HepG2 (cell line): ENCODE data around the gene IFI35. TPM values are rescaled to one million over a fixed set of nuclear protein-coding genes. Genes with fewer than 3 reads are reported as not detected.
"Not testable (repeated sequence)": the region's sequence is repeated elsewhere in the genome, so short reads cannot be mapped to it uniquely, and the experiment has no call there.

Source experiments
- ATAC-seq: fragments of 200-7000 bp; cut with Tn5 transposase; 3 replicates; pipeline ENCODE4 v1.9.1; 2020; ENCODE audit warnings: mild to moderate bottlenecking, moderate library complexity
- BruUV-seq: library from RNA; stranded (reverse); fragments of 400-500 nt; replicated peaks from 2 replicates; lab custom pipeline; 2021; lab: Mats Ljungman, UMichigan
- CTCF ChIA-PET: fragments of 300-600 bp; formaldehyde crosslinking; extraction: SDS; loops from one replicate; lab custom pipeline; 2021; ENCODE audit warnings: low total read pairs, inconsistent platforms, low intra/inter-chr PET ratio; lab: Yijun Ruan, JAX
- POLR2A ChIA-PET: fragments of 350-600 bp; sonication (Branson Sonifier 250); formaldehyde crosslinking; loops from one replicate; lab custom pipeline; 2020; ENCODE audit warnings: antibody characterized with exemption, inconsistent platforms; lab: Yijun Ruan, JAX
- DNase-seq: peaks from one replicate; pipeline ENCODE4 v3.0.0-alpha.2; 2015; ENCODE audit warnings: low spot score
- FAIRE-seq: peaks from 3 replicates; lab custom pipeline; 2011; peaks lifted over from hg19 to GRCh38; lab: Jason Lieb, UNC
- H2AFZ ChIP-seq: one replicate; pipeline ENCODE4 v1.6.1; 2011; ENCODE audit warnings: low read length, inconsistent platforms
- H3K27ac ChIP-seq: fragments of 300-600 bp; 3 replicates; pipeline ENCODE4 v1.8.0; 2011; ENCODE audit warnings: mixed run types, mild to moderate bottlenecking, mixed read lengths, low read length, inconsistent platforms; ENCODE audit not compliant: insufficient read depth; ENCODE audit errors: extremely low read length
- H3K27me3 ChIP-seq, 2 experiments: fragments of 200-600 bp in 1 of 2; 2 replicates in 1 of 2; 3 replicates in 1 of 2; pipeline versions ENCODE4 v1.6.0 to v1.8.0; 2011; ENCODE audit warnings: low read length in 2 of 2, mild to moderate bottlenecking in 2 of 2, moderate library complexity in 2 of 2, inconsistent platforms in 1 of 2; ENCODE audit not compliant: insufficient read depth in 2 of 2, control insufficient read depth in 1 of 2
- H3K36me3 ChIP-seq, 2 experiments: fragments of 200-600 bp in 1 of 2; replicated peaks in 1 of 2; 2 replicates in 1 of 2; 3 replicates in 1 of 2; pipeline versions ENCODE4 v1.5.1 to v1.8.0; 2011; ENCODE audit warnings: low read length in 2 of 2, inconsistent platforms in 1 of 2; ENCODE audit not compliant: insufficient read depth in 2 of 2, control insufficient read depth in 1 of 2
- H3K4me1 ChIP-seq: 2 replicates; pipeline ENCODE4 v1.5.1; 2012; ENCODE audit warnings: low read length, inconsistent platforms; ENCODE audit not compliant: insufficient read depth
- H3K4me2 ChIP-seq: 2 replicates; pipeline ENCODE4 v1.6.0; 2011; ENCODE audit warnings: low read depth, low read length, inconsistent platforms
- H3K4me3 ChIP-seq, 3 experiments: fragments of 200-600 bp in 1 of 3; sonication (generic), shearing (Covaris generic) in 1 of 3; replicated peaks in 1 of 3; 2 replicates each; pipeline ENCODE4 v1.5.1; 2011 to 2016; ENCODE audit warnings: low read length in 3 of 3, inconsistent platforms in 2 of 3, low read depth in 2 of 3, mild to moderate bottlenecking in 2 of 3, control low read depth in 1 of 3, mixed read lengths in 1 of 3; ENCODE audit not compliant: insufficient read depth in 1 of 3
- H3K79me2 ChIP-seq: one replicate; pipeline ENCODE4 v1.6.1; 2011; ENCODE audit warnings: low read length, inconsistent platforms; ENCODE audit not compliant: insufficient read depth
- H3K9ac ChIP-seq: 2 replicates; pipeline ENCODE4 v1.6.0; 2011; ENCODE audit warnings: mild to moderate bottlenecking, low read depth, low read length, inconsistent platforms; ENCODE audit not compliant: insufficient read depth
- H3K9me3 ChIP-seq: 2 replicates; pipeline ENCODE4 v1.5.1; 2012; ENCODE audit warnings: mild to moderate bottlenecking, low read length
- H4K20me1 ChIP-seq: 2 replicates; pipeline ENCODE4 v1.6.0; 2011; ENCODE audit warnings: inconsistent platforms, mild to moderate bottlenecking, low read length, moderate library complexity; ENCODE audit not compliant: insufficient read depth
- NCOA2 ChIP-seq: sonication (generic); formaldehyde crosslinking; IDR thresholded peaks from 2 replicates; pipeline ENCODE4 v1.8.0; 2022; ENCODE audit warnings: inconsistent platforms
- TARDBP ChIP-seq: sonication (generic); formaldehyde crosslinking; IDR thresholded peaks from 2 replicates; pipeline ENCODE4 v1.8.0; 2022; ENCODE audit warnings: mild to moderate bottlenecking, missing genetic modification reagents
- ZNF343 ChIP-seq: sonication (generic); formaldehyde crosslinking; IDR thresholded peaks from 2 replicates; pipeline ENCODE4 v1.4.0; 2020; ENCODE audit warnings: mild to moderate bottlenecking, missing genetic modification reagents
- ZSCAN20 ChIP-seq: sonication (generic); formaldehyde crosslinking; IDR thresholded peaks from 2 replicates; pipeline ENCODE4 v1.4.0; 2020; ENCODE audit warnings: missing genetic modification reagents, mild to moderate bottlenecking, borderline replicate concordance
- WGBS: methylation state at CpG from one replicate; pipeline ENCODE4 v1.1.6; 2017; ENCODE audit warnings: low lambda C conversion rate; 5-methylcytosine and 5-hydroxymethylcytosine counted together
- in situ Hi-C: cut with HindIII; loops from 2 replicates; pipeline ENCODE4 v1.10.0; 2017; ENCODE audit warnings: low pct_unique_long_range_greater_than_20kb; ENCODE audit not compliant: extremely low pct_ligation_motif_present
- intact Hi-C: fragments of 100-400 bp; cut with micrococcal nuclease; formaldehyde crosslinking; loops from one replicate; pipeline ENCODE4 v1.10.0; 2022; ENCODE audit not compliant: unreplicated experiment
- polyA plus RNA-seq, 8 experiments: library from polyadenylated mRNA; depleted of rRNA in 3 of 8; stranded (reverse) in 7 of 8; unstranded in 1 of 8; fragments of >200 nt; fragmentation: Illumina TruSeq in 4 of 8; extraction: Trizol in 4 of 8; gene quantifications; 2 replicates each; pipeline versions ENCODE4 v1.2.1 to v1.2.3, GENCODE V29; 2011 to 2016; ENCODE audit warnings: low read depth in 4 of 8, missing spikeins in 1 of 8, mixed read lengths in 1 of 8; ENCODE audit not compliant: insufficient read depth in 1 of 8
- total RNA-seq, 5 experiments: library from RNA; depleted of rRNA; stranded (reverse); fragments of >200 nt; fragmentation: Illumina TruSeq; extraction: Trizol; gene quantifications; 2 replicates each; pipeline ENCODE4 v1.2.3, GENCODE V29; 2016; ENCODE audit warnings: low read depth in 1 of 5
- TF ChIP-seq, protein P1 (sequence below): sonication (generic); formaldehyde crosslinking; IDR thresholded peaks from 2 replicates; pipeline ENCODE4 v1.4.0; 2020; ENCODE audit warnings: missing genetic modification reagents, borderline replicate concordance

The IFI35 gene
- total and polyA plus RNA-seq, 2 of the 13 experiments (the other 11 are each of a cell fraction or from before 2014, with no cell fraction given) = 28.9 to 38.1 TPM

GRCh38 chr17:43051969-43052368, 45.4 kb downstream of the IFI35 start:
- Histone ChIP-seq H3K4me3 (no peak overlapping the region), H3K27ac (no peak overlapping the region), H4K20me1 (no peaks in the 10 kb centered on the region), H3K9ac (no peak overlapping the region), H2AFZ (no peak overlapping the region), H3K36me3 (peaks cover 18 to 36% of the 10 kb centered on the region in 2 experiments), H3K27me3 (no peaks in the 10 kb centered on the region), H3K9me3 (no peaks in the 10 kb centered on the region), H3K79me2 (no peaks in the 10 kb centered on the region), H3K4me1 (no peaks in the 10 kb centered on the region), H3K4me2 (no peak overlapping the region)
- BruUV-seq = no TSS peak
- TF ChIP-seq TARDBP (CRISPR knock-in tag) (no peak), ZNF343 (CRISPR knock-in tag) (no peak), NCOA2 (no peak), ZSCAN20 (CRISPR knock-in tag) (no peak)
- TF ChIP-seq, protein P1, sequence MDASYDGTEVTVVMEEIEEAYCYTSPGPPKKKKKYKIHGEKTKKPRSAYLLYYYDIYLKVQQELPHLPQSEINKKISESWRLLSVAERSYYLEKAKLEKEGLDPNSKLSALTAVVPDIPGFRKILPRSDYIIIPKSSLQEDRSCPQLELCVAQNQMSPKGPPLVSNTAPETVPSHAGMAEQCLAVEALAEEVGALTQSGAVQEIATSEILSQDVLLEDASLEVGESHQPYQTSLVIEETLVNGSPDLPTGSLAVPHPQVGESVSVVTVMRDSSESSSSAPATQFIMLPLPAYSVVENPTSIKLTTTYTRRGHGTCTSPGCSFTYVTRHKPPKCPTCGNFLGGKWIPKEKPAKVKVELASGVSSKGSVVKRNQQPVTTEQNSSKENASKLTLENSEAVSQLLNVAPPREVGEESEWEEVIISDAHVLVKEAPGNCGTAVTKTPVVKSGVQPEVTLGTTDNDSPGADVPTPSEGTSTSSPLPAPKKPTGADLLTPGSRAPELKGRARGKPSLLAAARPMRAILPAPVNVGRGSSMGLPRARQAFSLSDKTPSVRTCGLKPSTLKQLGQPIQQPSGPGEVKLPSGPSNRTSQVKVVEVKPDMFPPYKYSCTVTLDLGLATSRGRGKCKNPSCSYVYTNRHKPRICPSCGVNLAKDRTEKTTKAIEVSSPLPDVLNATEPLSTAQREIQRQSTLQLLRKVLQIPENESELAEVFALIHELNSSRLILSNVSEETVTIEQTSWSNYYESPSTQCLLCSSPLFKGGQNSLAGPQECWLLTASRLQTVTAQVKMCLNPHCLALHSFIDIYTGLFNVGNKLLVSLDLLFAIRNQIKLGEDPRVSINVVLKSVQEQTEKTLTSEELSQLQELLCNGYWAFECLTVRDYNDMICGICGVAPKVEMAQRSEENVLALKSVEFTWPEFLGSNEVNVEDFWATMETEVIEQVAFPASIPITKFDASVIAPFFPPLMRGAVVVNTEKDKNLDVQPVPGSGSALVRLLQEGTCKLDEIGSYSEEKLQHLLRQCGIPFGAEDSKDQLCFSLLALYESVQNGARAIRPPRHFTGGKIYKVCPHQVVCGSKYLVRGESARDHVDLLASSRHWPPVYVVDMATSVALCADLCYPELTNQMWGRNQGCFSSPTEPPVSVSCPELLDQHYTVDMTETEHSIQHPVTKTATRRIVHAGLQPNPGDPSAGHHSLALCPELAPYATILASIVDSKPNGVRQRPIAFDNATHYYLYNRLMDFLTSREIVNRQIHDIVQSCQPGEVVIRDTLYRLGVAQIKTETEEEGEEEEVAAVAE (CRISPR knock-in tag) = no peak
- POLR2A ChIA-PET = no interaction called here
- ATAC-seq (no peak), FAIRE-seq (no peak), DNase-seq (no peak)
- in situ Hi-C loops (no loop called here), intact Hi-C loops (no loop called here)
- WGBS = 96% methylated on average over 1 of the region's 1 CpG
- CTCF ChIA-PET = no interaction called here

- BruUV-seq, POLR2A ChIA-PET: not testable (repeated sequence)
These were observed 46.4 kb downstream of the IFI35 start for GRCh38 chr17:43053008-43053407.

More at GRCh38 chr17:43053008-43053407, 46.4 kb downstream of the IFI35 start:
- 98% methylated on average over 7 of the region's 7 CpGs for WGBS
- H3K27ac ChIP-seq, H3K4me2 ChIP-seq, ATAC-seq, H3K9me3 ChIP-seq, H3K79me2 ChIP-seq, H4K20me1 ChIP-seq, H3K4me3 ChIP-seq, H3K9ac ChIP-seq, intact Hi-C loops, in situ Hi-C loops, H3K4me1 ChIP-seq, FAIRE-seq, DNase-seq, H2AFZ ChIP-seq, CTCF ChIA-PET, H3K27me3 ChIP-seq: not testable (repeated sequence)
- H3K36me3 ChIP-seq = peaks cover 20 to 36% of the 10 kb centered on the region in 2 experiments
